SK-N-MC (cell line): ENCODE data around the gene CATSPERE.
A peak's percentile ranks its signal among the peaks of the same experiment; 100 is the strongest.

Experiments used
- DNase-seq: peaks from one replicate; pipeline ENCODE4 v3.0.0-alpha.2; 2011; ENCODE audit warnings: low read depth, low spot score
- H3K27ac ChIP-seq: fragments of 200-600 bp; sonication (generic); 2 replicates; pipeline ENCODE4 v1.5.1; 2016; ENCODE audit warnings: mixed run types
- H3K36me3 ChIP-seq: fragments of 200-600 bp; sonication (generic); 2 replicates; pipeline ENCODE4 v1.6.1; 2017; ENCODE audit warnings: antibody characterized with exemption, low read length, mixed read lengths; ENCODE audit not compliant: insufficient read depth
- H3K4me3 ChIP-seq: fragments of 200-600 bp; sonication (generic); 2 replicates; pipeline ENCODE4 v1.5.1; 2016
- H3K9ac ChIP-seq: fragments of 200-600 bp; sonication (generic); 2 replicates; pipeline ENCODE4 v1.8.0; 2017; ENCODE audit warnings: mixed run types, mixed read lengths; ENCODE audit not compliant: insufficient read length
- H3K9me3 ChIP-seq: fragments of 200-600 bp; sonication (generic); 2 replicates; pipeline ENCODE4 v1.6.1; 2017; ENCODE audit warnings: low read depth, mild to moderate bottlenecking, antibody characterized with exemption, low read length, moderate library complexity, mixed read lengths
- EZH2 ChIP-seq: fragments of 200-600 bp; sonication (generic); IDR thresholded peaks from one replicate; pipeline ENCODE4 v1.6.1; 2017; ENCODE audit warnings: antibody characterized with exemption
- FOXP2 ChIP-seq: optimal IDR thresholded peaks from 2 replicates; pipeline ENCODE3; 2011; ENCODE audit warnings: mild to moderate bottlenecking, moderate library complexity; ENCODE audit not compliant: insufficient read depth; ENCODE audit errors: extremely low read length, control extremely low read depth
- POLR2AphosphoS5 ChIP-seq: IDR thresholded peaks from 2 replicates; pipeline ENCODE4 v1.6.1; 2012; ENCODE audit warnings: mild to moderate bottlenecking, low read depth, low read length, borderline replicate concordance

The CATSPERE gene

GRCh38 chr1:244639561-244639960 lies 178.5 kb downstream of the CATSPERE start:
- Histone ChIP-seq H3K27ac (no peak overlapping the region), H3K4me3 (no peak overlapping the region), H3K9me3 (no peaks in the 10 kb centered on the region), H3K9ac (no peak overlapping the region), H3K36me3 (no peaks in the 10 kb centered on the region)
- no peak for DNase-seq
- TF ChIP-seq POLR2AphosphoS5 (no peak), EZH2 (no peak), FOXP2 (no peak)

DNA sequence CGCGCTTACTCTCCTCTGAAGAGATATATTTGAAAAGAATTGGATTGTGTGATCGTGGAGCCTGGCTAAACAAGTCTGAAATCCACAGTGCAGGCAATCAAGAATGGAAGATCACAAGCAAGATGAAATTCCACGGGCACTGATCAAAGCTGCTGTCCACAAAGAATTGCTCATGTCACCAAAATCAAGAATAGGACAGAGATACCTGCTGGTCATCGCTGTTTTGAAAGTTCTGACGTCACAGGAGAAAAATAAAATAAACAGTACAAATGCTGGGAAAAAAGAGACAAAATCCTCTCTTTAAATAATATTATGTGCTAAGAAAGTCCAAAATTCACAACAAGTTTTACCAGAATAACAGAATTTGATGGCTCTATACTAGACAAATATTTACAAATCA lies 179.8 kb downstream of the CATSPERE start:
- TF ChIP-seq EZH2 (no peak), POLR2AphosphoS5 (no peak), FOXP2 (no peak)
- no peak for DNase-seq
- Histone ChIP-seq H3K9ac (no peak overlapping the region), H3K4me3 (no peak overlapping the region), H3K9me3 (no peaks in the 10 kb centered on the region), H3K27ac (no peak overlapping the region), H3K36me3 (no peaks in the 10 kb centered on the region)

- no peak for DNase-seq
- H3K9me3 ChIP-seq, result no peaks in the 10 kb centered on the region
- no peak overlapping the region for H3K4me3 ChIP-seq
- no peak overlapping the region for H3K9ac ChIP-seq
- no peak for TF ChIP-seq EZH2
- TF ChIP-seq FOXP2, result no peak
- TF ChIP-seq POLR2AphosphoS5, result no peak
- H3K36me3 ChIP-seq, result no peaks in the 10 kb centered on the region
- no peak overlapping the region for H3K27ac ChIP-seq
Measured at GRCh38 chr1:244642526-244642925, 181.5 kb downstream of the CATSPERE start.

DNA sequence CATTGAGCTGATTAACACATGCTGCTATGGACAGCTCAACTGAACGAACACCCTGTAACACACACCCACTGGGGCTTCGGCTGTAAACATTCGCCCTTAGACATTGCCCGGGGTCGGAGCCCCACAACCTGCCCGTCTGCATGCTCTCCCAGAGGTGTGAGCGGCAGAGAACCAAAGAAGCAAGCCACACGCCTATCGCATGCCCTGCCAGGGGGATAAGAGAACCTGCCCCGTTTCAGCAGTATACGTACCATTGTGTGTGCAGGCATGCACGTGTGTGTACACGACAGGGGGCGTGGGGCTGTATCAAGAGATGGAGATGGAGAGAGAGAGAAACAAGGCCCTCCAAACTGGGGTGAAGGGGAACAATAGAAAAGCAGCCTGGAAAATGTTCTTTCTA lies 181.9 kb downstream of the CATSPERE start:
- Histone ChIP-seq H3K27ac (no peak overlapping the region), H3K36me3 (no peaks in the 10 kb centered on the region), H3K9ac (no peak overlapping the region), H3K4me3 (no peak overlapping the region), H3K9me3 (no peaks in the 10 kb centered on the region)
- DNase-seq, result no peak
- TF ChIP-seq FOXP2, result no peak
- no peak for TF ChIP-seq EZH2
- TF ChIP-seq POLR2AphosphoS5, result no peak

DNA sequence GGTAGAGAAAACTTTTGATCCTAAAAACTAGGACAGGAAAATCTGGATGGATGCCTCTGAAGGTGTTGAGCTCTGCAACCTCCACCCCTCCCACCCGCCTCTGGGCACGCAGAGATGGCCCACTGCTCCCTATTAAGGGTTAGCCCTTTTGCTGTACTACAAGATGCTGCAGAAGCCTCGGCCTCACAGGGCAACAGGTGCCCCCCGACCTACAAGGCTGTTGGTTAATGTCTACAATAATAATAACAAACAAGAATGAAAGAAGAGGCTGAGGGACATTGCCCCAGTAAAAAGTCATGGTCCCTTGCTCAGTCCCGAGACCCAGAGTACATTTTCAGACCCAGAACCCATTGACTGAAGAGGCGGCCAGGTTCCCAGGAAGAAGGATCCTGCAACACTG lies 184.3 kb downstream of the CATSPERE start:
- no peaks in the 10 kb centered on the region for H3K36me3 ChIP-seq
- DNase-seq, result no peak
- H3K4me3 ChIP-seq, result no peak overlapping the region
- TF ChIP-seq POLR2AphosphoS5 (no peak), EZH2 (no peak), FOXP2 (no peak)
- no peak overlapping the region for H3K27ac ChIP-seq
- H3K9ac ChIP-seq, result no peak overlapping the region
- H3K9me3 ChIP-seq, result no peaks in the 10 kb centered on the region

DNA sequence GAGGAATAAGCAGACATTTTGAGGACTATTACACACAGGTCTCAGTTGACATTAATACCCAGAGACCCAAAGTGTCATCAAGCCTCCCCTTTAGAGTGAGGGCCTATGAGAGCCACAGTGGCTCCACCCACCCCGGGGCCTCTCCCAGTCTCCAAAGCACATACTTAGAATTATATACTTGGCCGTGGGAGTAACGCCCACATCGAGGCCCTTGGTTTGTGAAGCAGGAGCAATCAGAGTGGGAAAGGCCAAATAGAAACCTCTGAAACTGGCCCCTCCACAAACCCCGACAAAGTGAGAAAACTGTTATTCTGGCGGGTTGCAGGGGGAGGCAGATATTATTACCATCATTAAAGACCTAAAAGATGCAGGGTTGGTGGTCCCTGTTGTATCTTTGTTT lies 184.8 kb downstream of the CATSPERE start:
- H3K36me3 ChIP-seq, result no peaks in the 10 kb centered on the region
- no peak for DNase-seq
- no peak overlapping the region for H3K9ac ChIP-seq
- H3K27ac ChIP-seq, result no peak overlapping the region
- no peak overlapping the region for H3K4me3 ChIP-seq
- no peaks in the 10 kb centered on the region for H3K9me3 ChIP-seq
- TF ChIP-seq POLR2AphosphoS5 (no peak), EZH2 (no peak), FOXP2 (no peak)

DNA sequence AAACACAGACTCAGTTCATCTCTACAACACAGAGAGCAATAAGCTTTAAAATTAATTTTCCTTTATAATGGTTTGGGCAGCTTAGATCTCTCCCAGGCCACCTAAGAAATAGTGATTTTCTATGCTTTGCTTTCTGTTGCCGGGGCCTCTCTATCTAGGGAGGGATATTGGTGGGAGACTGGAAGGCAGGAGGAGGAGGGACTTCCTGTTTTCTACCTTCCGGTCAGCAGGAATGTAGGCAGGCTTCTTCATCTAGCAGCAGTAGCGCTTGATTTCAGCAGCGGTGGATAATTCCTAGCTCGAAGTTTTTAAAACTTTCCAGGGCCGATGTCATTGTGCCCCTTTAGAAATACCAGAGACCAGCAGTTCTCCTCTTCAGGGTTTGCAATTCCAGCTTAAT lies 186.7 kb downstream of the CATSPERE start:
- H3K9me3 ChIP-seq, result no peaks in the 10 kb centered on the region
- TF ChIP-seq POLR2AphosphoS5, result no peak
- no peak for DNase-seq
- H3K4me3 ChIP-seq, result no peak overlapping the region
- H3K36me3 ChIP-seq, result no peaks in the 10 kb centered on the region
- H3K9ac ChIP-seq, result no peak overlapping the region
- H3K27ac ChIP-seq, result no peak overlapping the region

DNA sequence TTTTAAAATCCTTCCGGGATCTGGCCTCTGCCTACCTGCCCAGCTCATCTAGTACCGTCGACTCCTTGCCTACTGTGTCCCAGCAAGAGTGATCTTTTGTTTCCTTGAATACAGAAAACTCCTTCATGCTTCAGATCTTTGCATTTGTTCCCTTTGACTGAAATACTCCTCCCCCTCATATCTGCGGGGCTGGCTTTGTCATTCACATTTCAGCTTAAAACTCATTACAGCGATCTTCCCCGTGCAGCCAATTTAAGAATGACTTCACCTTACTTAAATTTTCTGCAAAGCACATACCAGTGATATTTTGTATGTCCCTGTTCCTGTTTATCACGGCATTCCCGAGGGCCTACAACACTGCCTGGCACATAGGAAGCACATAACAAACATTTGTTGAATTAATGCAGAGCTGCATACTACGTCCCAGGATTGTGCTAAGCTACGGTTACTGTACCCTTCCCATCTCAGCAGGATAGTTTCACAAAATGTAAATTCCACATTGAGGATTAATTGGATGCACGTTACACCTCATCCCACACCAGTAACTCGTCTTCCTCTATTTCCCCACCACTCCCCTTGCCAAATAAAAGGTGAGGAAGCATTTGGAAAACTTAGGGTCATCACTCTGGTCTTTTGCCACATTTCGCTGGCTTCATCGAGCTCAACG lies 191.0 kb downstream of the CATSPERE start:
- TF ChIP-seq EZH2 (no peak), POLR2AphosphoS5 (no peak)
- H3K36me3 ChIP-seq, result peaks cover 9% of the 10 kb centered on the region
- H3K9me3 ChIP-seq, result no peaks in the 10 kb centered on the region
- H3K9ac ChIP-seq, result peak overlapping the region; percentile 54
- no peak for DNase-seq
- H3K27ac ChIP-seq, result peak overlapping the region; percentile 23; the same call in 1 of the 2 replicates
- peak overlapping the region; percentile 97 for H3K4me3 ChIP-seq
